Adipose tissue (tissue), 3 donors: ENCODE data around the gene DLG1. TPM values are rescaled to one million over a fixed set of nuclear protein-coding genes. Genes with fewer than 3 reads are reported as not detected.

Source experiments
- H3K27ac ChIP-seq: one replicate; pipeline ENCODE4 v1.5.1; 2013; ENCODE audit warnings: low read depth, low read length
- WGBS, 3 donors: extraction: QIAGEN DNeasy Blood & Tissue Kit; methylation state at CpG; one replicate each; pipeline ENCODE4 v1.1.7; 2013; 5-methylcytosine and 5-hydroxymethylcytosine counted together
- polyA plus RNA-seq, 3 donors: library from polyadenylated mRNA; stranded (reverse); fragments of 200-250 nt; gene quantifications; one replicate each; pipeline ENCODE4 v1.2.3, GENCODE V29; 2013
- donor health status: healthy with polysubstance abuse.
- donor health status: Bipolar disorder and iron deficiency.
- donor health status: healthy.

The DLG1 gene
- polyA plus RNA-seq, 3 donors, result 9.1 to 23.3 (median 16.2) TPM

GRCh38 chr3:197325773-197326172 lies 27.4 kb upstream of the DLG1 start:
- no peak overlapping the region for H3K27ac ChIP-seq
- 75 to 87% (median 83%) methylated on average over 7 of the region's 7 CpGs for WGBS, 3 donors

GRCh38 chr3:197322149-197322548 lies 23.7 kb upstream of the DLG1 start:
- H3K27ac ChIP-seq, result no peak overlapping the region
- 78 to 91% (median 86%) methylated on average over 1 of the region's 1 CpG for WGBS, 3 donors

GRCh38 chr3:197320582-197320981 lies 22.2 kb upstream of the DLG1 start:
- H3K27ac ChIP-seq, result no peak overlapping the region
- 61 to 73% (median 67%) methylated on average over 1 of the region's 1 CpG for WGBS, 3 donors

GRCh38 chr3:197317250-197317963 lies 19.0 kb upstream of the DLG1 start:
- WGBS, 3 donors, result 66 to 74% (median 72%) methylated on average over 9 of the region's 9 CpGs
- no peak overlapping the region for H3K27ac ChIP-seq

DNA sequence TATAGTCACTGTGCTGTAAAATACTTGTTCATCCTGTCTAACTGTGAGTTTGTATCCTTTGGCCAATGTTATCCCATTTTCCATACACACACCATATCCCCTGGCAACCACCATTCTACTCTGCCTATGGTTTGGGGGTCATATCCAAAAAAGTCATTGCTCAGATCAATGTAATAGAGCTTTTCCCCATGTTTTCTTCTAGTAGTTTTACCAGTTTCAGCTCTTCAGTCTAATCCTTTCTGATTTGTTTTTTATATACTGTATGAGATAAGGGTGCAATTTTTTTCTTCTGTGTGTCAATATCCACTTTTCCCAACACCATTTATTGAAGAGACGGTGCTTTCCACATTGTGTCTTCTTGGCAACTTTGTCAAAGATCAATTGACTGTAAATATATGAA lies 14.0 kb upstream of the DLG1 start:
- no peak overlapping the region for H3K27ac ChIP-seq
- 95 to 96% (median 96%) methylated on average over 1 of the region's 1 CpG for WGBS, 3 donors

- no peak overlapping the region for H3K27ac ChIP-seq
- WGBS, 3 donors, result 93 to 98% (median 96%) methylated on average over 3 of the region's 3 CpGs
Measured at GRCh38 chr3:197311591-197311990, 13.2 kb upstream of the DLG1 start.

GRCh38 chr3:197309528-197310361 lies 11.3 kb upstream of the DLG1 start:
- no peak overlapping the region for H3K27ac ChIP-seq
- 38 to 54% (median 49%) methylated on average over 5 of the region's 5 CpGs for WGBS, 3 donors

GRCh38 chr3:197308591-197308990 lies 10.2 kb upstream of the DLG1 start:
- H3K27ac ChIP-seq, result no peak overlapping the region
- 49 to 59% (median 55%) methylated on average over 3 of the region's 3 CpGs for WGBS, 3 donors

DNA sequence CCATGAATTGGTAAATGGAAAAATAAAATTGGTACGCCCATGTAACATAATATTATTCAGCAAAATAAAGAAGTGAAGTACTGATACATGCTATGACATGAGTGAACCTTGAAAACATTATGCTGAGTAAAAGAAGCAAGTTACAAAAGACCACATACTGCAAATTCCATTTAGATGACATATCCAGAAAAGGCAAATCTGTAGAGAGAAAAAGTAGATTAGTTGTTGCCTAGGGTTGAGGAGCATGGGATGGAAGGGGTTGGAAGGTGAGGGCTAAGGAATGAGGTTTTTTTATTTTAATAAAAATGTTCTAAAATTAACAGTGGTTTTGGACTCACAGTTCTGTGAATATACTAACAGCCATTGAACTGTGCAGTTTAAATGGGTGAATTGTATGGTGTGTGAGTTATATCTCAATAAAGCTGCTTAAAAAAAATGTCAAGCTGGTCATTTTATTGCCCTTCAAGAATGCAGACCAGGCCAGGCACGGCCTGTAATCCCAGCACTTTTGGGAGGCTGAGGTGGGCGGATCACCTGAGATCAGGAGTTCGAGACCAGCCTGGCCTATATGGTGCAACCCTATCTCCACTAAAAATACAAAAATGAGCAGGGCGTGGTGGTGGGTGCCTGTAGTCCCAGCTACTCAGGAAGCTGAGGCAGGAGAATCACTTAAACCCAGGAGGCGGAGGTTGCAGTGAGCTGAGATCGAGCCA lies 8.1 kb upstream of the DLG1 start:
- WGBS, 3 donors, result 89 to 94% (median 92%) methylated on average over 7 of the region's 7 CpGs
- H3K27ac ChIP-seq, result no peak overlapping the region

- H3K27ac ChIP-seq, result no peak overlapping the region
- WGBS, 3 donors, result 58 to 64% (median 61%) methylated on average over 1 of the region's 1 CpG
Measured at GRCh38 chr3:197305854-197306253, 7.4 kb upstream of the DLG1 start.

DNA sequence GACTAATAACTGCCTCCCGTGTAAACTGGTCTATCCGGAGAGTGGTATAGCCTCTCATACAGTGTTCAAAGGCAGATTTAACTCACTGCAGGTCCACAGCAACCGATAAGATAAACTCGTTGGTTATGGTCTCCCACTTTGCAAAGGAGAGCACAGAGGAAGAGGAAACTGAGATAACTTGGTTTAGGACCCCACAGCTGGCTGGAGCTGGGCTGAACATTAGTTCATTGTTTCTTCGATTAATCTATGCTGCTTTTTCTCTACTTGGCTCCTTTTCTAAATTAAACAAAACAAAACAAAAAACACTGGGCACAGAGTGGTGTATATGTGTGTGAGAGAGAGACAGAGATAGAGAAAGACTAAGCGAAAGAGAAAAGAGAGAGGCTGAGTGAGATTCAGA lies 5.0 kb upstream of the DLG1 start:
- 84 to 87% (median 85%) methylated on average over 6 of the region's 6 CpGs for WGBS, 3 donors
- no peak overlapping the region for H3K27ac ChIP-seq

- H3K27ac ChIP-seq, result no peak overlapping the region
- WGBS, 3 donors, result 71 to 92% (median 77%) methylated on average over 3 of the region's 3 CpGs
Measured at GRCh38 chr3:197302696-197303341, 4.4 kb upstream of the DLG1 start.

- 93 to 97% (median 94%) methylated on average over 3 of the region's 3 CpGs for WGBS, 3 donors
- H3K27ac ChIP-seq, result no peak overlapping the region
Measured at GRCh38 chr3:197302033-197302432, 3.6 kb upstream of the DLG1 start.

GRCh38 chr3:197300361-197300760 lies 1.9 kb upstream of the DLG1 start:
- 62 to 86% (median 86%) methylated on average over 7 of the region's 7 CpGs for WGBS, 3 donors
- no peak overlapping the region for H3K27ac ChIP-seq

DNA sequence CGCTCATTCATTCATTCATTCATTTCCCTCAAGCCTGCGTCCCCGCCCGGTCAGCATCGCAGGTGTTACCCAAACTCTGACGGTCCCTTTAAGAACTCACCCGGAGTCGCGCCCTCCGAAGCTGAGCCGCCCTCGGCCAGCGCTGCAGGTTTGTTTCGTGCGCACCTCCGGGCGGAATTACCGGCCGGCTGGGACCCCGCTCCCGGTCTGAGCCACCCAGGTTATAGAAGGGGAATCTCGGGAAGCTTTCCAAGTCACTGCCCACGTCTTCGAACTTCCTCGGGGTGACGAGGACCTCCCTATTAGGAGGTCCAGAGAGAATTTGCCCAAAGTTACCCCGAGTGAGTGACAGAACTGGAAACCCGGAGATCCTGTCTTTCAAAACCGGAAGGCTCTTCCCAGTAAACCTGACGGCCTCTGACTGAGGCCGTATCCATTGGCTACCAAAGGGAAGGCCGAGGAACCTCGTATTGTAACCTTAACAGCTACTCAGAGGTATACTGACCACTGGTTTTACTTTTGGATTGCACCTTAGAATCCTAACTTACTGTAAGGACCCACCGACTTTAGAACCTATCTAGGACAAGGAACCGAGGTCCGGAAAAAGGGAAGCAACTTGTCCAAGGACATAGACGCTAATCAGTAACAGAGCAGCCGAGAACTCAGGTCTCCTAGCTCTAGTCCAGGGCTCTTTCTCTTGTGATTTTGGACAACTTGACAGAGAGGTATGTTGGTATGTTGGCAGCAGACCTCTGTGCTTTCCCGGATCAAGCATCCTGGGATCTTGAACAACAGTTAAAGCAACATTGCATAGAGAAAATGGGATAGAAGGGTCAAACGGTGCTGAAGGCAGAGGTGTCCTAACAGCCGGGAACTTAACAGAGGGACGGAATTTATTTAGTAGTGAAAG lies 788 bp upstream of the DLG1 start:
- no peak overlapping the region for H3K27ac ChIP-seq
- 5 to 10% (median 10%) methylated on average over 42 of the region's 42 CpGs for WGBS, 3 donors

- WGBS, 3 donors, result 0 to 1% (median 0%) methylated on average over 57 to 98 of the region's 100 CpGs
Measured at GRCh38 chr3:197297476-197298340, 704 bp downstream of the DLG1 start.

DNA sequence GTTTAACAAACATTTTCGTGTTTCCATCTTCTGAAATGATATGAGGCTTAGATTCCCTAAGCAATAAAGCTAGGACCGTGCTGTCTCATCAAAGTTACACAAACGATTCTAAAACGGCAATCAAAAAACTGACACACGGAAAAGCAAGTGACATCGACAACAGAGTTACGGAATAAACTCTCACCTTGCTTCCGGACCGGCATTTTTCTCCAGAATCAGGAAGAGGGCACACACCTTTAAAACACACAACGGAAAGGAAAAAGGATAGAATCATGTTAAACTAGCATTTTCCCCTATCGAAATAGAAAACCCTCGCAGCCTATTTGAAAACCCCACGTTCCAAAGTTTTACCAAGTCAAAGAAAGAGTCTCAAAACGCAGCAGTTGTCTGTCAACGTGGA lies 1.4 kb downstream of the DLG1 start:
- 0 to 1% (median 1%) methylated on average over 15 of the region's 15 CpGs for WGBS, 3 donors
- H3K27ac ChIP-seq, result peak overlapping the region; percentile 42

More at GRCh38 chr3:197297476-197298340, 704 bp downstream of the DLG1 start:
- H3K27ac ChIP-seq, result peak overlapping the region; percentile 61
